ENCODE measurements around the gene SUPT4H1. TPM values are rescaled to one million over a fixed set of nuclear protein-coding genes. Genes with fewer than 3 reads are reported as not detected.

SUPT4H1 gene
- total and polyA plus RNA-seq, 2 experiments from 2014 or later = 82.2 to 83.7 TPM

- TF ChIP-seq JUNB (IDR thresholded peaks at IDR 0.05; ENCODE audit: unreplicated experiment) = no peak
- no peak for DNase-seq (ENCODE audit: low spot score)
- H3K9me2 ChIP-seq (ENCODE audit: insufficient read depth) = no peaks in the 10 kb centered on the region
- H3K79me2 ChIP-seq (replicated peaks; ENCODE audit: insufficient read depth) = no peaks in the 10 kb centered on the region
- H3K4me2 ChIP-seq = no peak overlapping the region
- no peak overlapping the region for H3K27ac ChIP-seq (ENCODE audit: low read depth)
- no peak overlapping the region for H2AFZ ChIP-seq
- H3K9me3 Mint-ChIP-seq = no peaks in the 10 kb centered on the region
- H3K27ac Mint-ChIP-seq = no peak overlapping the region
- no peaks in the 10 kb centered on the region for H3K4me1 ChIP-seq (ENCODE audit: insufficient read depth)
- no peak for ATAC-seq
- no peaks in the 10 kb centered on the region for H3F3A ChIP-seq (replicated peaks; ENCODE audit: low read depth)
- H3K4me1 Mint-ChIP-seq = peaks cover 12% of the 10 kb centered on the region
- no peak overlapping the region for H3K4me3 Mint-ChIP-seq
- peaks cover 5% of the 10 kb centered on the region for H3K27me3 Mint-ChIP-seq (ENCODE audit: insufficient read depth, low read depth, poor library complexity)
- no peaks in the 10 kb centered on the region for H3K27me3 ChIP-seq (ENCODE audit: insufficient read depth)
- no peaks in the 10 kb centered on the region for H3K36me3 Mint-ChIP-seq (ENCODE audit: low read depth)
- no peaks in the 10 kb centered on the region for H4K20me1 ChIP-seq (replicated peaks; ENCODE audit: insufficient read depth)
- no peaks in the 10 kb centered on the region for H3K36me3 ChIP-seq (ENCODE audit: insufficient read depth)
- no peak overlapping the region for H3K4me3 ChIP-seq
Measured at GRCh38 chr17:58315750-58316149, 36.3 kb downstream of the SUPT4H1 start.

- Histone ChIP-seq H3K4me2 (no peak overlapping the region), H3K4me1 (ENCODE audit: insufficient read depth) (no peaks in the 10 kb centered on the region), H3K4me3 (no peak overlapping the region), H3K27me3 (ENCODE audit: insufficient read depth) (no peaks in the 10 kb centered on the region), H3K9me2 (ENCODE audit: insufficient read depth) (no peaks in the 10 kb centered on the region), H3K36me3 (ENCODE audit: insufficient read depth) (no peaks in the 10 kb centered on the region), H3K27ac (ENCODE audit: low read depth) (no peak overlapping the region), H4K20me1 (replicated peaks; ENCODE audit: insufficient read depth) (no peaks in the 10 kb centered on the region), H3K79me2 (replicated peaks; ENCODE audit: insufficient read depth) (no peaks in the 10 kb centered on the region), H2AFZ (no peak overlapping the region), H3F3A (replicated peaks; ENCODE audit: low read depth) (no peaks in the 10 kb centered on the region)
- TF ChIP-seq STAT1 (IDR thresholded peaks at IDR 0.05; ENCODE audit: unreplicated experiment) (no peak), ZNF331 (CRISPR knock-in tag; IDR thresholded peaks at IDR 0.05; ENCODE audit: low read depth) (no peak), NANOG (IDR thresholded peaks at IDR 0.05; ENCODE audit: borderline replicate concordance) (no peak), POLR2AphosphoS5 (IDR thresholded peaks at IDR 0.05; ENCODE audit: low read depth) (no peak), EZH2 (IDR thresholded peaks at IDR 0.05; ENCODE audit: low read depth, unreplicated experiment) (no peak), JUNB (IDR thresholded peaks at IDR 0.05; ENCODE audit: unreplicated experiment) (no peak), ZNF114 (CRISPR knock-in tag; IDR thresholded peaks at IDR 0.05) (no peak), CREB1 (CRISPR knock-in tag; IDR thresholded peaks at IDR 0.05; ENCODE audit: low read depth) (no peak)
- TF ChIP-seq, protein P1, sequence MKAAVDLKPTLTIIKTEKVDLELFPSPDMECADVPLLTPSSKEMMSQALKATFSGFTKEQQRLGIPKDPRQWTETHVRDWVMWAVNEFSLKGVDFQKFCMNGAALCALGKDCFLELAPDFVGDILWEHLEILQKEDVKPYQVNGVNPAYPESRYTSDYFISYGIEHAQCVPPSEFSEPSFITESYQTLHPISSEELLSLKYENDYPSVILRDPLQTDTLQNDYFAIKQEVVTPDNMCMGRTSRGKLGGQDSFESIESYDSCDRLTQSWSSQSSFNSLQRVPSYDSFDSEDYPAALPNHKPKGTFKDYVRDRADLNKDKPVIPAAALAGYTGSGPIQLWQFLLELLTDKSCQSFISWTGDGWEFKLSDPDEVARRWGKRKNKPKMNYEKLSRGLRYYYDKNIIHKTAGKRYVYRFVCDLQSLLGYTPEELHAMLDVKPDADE (IDR thresholded peaks at IDR 0.05) = no peak
- TF ChIP-seq, protein P2, sequence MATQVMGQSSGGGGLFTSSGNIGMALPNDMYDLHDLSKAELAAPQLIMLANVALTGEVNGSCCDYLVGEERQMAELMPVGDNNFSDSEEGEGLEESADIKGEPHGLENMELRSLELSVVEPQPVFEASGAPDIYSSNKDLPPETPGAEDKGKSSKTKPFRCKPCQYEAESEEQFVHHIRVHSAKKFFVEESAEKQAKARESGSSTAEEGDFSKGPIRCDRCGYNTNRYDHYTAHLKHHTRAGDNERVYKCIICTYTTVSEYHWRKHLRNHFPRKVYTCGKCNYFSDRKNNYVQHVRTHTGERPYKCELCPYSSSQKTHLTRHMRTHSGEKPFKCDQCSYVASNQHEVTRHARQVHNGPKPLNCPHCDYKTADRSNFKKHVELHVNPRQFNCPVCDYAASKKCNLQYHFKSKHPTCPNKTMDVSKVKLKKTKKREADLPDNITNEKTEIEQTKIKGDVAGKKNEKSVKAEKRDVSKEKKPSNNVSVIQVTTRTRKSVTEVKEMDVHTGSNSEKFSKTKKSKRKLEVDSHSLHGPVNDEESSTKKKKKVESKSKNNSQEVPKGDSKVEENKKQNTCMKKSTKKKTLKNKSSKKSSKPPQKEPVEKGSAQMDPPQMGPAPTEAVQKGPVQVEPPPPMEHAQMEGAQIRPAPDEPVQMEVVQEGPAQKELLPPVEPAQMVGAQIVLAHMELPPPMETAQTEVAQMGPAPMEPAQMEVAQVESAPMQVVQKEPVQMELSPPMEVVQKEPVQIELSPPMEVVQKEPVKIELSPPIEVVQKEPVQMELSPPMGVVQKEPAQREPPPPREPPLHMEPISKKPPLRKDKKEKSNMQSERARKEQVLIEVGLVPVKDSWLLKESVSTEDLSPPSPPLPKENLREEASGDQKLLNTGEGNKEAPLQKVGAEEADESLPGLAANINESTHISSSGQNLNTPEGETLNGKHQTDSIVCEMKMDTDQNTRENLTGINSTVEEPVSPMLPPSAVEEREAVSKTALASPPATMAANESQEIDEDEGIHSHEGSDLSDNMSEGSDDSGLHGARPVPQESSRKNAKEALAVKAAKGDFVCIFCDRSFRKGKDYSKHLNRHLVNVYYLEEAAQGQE (IDR thresholded peaks at IDR 0.05; ENCODE audit: unreplicated experiment) = no peak
- H3K27me3 Mint-ChIP-seq (ENCODE audit: insufficient read depth, low read depth, poor library complexity) = peaks cover 5% of the 10 kb centered on the region
- DNase-seq (ENCODE audit: low spot score) (no peak), ATAC-seq (no peak)
- H3K9me3 Mint-ChIP-seq = no peaks in the 10 kb centered on the region
- peaks cover 12% of the 10 kb centered on the region for H3K4me1 Mint-ChIP-seq
- no peak overlapping the region for H3K4me3 Mint-ChIP-seq
- H3K36me3 Mint-ChIP-seq (ENCODE audit: low read depth) = no peaks in the 10 kb centered on the region
- H3K27ac Mint-ChIP-seq = no peak overlapping the region
Measured at GRCh38 chr17:58315281-58315711, 36.7 kb downstream of the SUPT4H1 start.
